ENCODE data around the gene KAZN.

KAZN gene

DNA sequence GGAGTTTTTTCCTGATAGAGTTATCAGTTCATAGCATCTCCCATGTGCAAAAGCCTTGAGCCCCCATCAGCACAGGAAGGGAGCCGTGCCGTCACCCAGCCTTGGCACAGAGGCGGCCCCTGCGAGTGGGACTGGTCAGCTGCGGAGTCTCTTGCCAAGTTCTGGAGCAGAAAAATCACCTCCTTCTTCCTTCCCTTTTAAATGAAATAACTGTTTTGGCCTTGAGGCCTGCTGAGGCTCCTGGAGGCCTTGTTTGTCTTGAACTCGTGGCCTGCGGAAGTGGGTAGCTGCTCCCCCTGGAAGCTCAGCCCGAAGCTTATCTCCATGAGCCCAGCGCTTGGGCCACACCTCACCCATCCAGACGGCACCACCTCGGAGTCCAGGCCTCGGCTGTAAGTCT, 409.4 kb downstream of the KAZN start (continued):
- TF ChIP-seq ZNF23 (tag by site-specific recombination; IDR thresholded peaks at IDR 0.05; ENCODE audit: borderline replicate concordance) (no peak), ZNF394 (tag by site-specific recombination; IDR thresholded peaks at IDR 0.05; ENCODE audit: borderline replicate concordance) (no peak), ZBTB20 (tag by site-specific recombination; IDR thresholded peaks at IDR 0.05) (no peak)
- TF ChIP-seq, protein P1, sequence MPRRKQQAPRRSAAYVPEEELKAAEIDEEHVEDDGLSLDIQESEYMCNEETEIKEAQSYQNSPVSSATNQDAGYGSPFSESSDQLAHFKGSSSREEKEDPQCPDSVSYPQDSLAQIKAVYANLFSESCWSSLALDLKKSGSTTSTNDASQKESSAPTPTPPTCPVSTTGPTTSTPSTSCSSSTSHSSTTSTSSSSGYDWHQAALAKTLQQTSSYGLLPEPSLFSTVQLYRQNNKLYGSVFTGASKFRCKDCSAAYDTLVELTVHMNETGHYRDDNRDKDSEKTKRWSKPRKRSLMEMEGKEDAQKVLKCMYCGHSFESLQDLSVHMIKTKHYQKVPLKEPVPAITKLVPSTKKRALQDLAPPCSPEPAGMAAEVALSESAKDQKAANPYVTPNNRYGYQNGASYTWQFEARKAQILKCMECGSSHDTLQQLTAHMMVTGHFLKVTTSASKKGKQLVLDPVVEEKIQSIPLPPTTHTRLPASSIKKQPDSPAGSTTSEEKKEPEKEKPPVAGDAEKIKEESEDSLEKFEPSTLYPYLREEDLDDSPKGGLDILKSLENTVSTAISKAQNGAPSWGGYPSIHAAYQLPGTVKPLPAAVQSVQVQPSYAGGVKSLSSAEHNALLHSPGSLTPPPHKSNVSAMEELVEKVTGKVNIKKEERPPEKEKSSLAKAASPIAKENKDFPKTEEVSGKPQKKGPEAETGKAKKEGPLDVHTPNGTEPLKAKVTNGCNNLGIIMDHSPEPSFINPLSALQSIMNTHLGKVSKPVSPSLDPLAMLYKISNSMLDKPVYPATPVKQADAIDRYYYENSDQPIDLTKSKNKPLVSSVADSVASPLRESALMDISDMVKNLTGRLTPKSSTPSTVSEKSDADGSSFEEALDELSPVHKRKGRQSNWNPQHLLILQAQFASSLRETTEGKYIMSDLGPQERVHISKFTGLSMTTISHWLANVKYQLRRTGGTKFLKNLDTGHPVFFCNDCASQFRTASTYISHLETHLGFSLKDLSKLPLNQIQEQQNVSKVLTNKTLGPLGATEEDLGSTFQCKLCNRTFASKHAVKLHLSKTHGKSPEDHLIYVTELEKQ (tag by site-specific recombination; IDR thresholded peaks at IDR 0.05; ENCODE audit: borderline replicate concordance) = no peak

DNA sequence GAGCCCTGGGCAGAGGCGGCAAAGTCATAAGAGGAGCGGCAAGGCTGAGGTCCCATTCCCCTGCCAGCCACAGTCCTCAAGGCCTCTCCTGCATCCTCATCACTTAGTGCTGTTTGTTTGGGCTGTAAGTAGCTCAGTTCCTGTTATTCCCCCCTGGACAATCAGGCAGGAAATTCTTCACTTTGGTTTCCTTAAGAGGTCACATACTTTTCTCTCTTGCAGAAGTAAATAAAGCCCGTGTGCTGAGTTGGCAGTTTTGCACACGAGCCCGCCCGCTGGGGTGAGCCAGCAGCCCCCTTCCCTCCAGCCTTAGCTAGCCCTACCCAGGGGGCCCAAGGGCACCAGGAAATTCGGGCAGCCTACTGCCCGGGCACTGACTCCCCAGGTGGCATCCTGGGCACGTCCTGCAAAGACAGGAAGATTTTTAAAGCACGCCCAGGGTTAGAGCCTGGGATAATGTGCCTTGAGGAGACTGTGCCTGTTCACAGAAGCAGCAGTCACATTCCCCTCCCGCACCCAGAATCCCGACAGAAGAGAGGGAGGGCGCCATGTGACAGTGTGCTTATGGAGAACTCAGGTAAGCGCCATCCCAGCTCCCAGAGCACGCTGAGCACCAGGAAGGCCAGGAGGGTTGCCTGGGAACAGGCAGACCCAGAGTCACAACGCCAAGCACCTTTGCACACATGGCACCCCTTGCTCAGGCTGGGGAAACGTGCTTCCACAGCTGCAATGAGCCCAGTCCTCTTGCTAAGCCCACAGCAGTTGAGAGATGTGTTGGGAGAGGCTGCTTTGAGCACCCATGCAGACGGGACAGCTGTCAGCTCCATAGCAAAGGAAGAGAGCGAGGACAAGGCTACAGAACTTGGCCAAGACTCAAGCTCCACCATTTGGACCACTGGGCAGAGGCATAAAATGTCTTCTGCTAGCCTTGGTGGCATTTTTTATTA, 410.6 kb downstream of the KAZN start:
- H3K27ac ChIP-seq (ENCODE audit: extremely low read depth, low read depth, low read length) = no peak overlapping the region
- CTCF ChIA-PET = interaction anchor here (0.5 kb wide), 2 partner anchors 25 to 34 kb away, joined by 3 read pairs; no protein-coding TSS in a partner anchor

DNA sequence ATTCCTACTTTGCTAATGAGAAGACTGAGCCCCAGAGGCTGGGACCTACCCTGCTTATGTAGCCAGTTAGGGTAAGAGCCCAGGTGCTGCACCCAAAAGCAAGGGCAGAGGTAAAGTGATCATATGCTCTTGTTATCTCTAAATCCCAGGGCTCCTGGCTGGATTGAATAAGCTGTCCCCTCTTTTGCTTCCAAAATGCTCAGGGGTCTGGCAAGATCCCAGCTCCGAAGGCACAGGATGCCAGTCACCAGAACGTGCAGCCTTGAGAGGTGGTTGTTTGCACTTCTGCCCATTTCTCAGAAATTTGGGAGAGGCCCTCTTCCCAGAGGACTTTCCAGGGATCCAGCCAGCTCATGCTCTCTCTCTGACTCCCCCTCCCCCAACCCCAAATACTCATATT, 412.7 kb downstream of the KAZN start:
- CTCF ChIA-PET = interaction anchor here (1.9 kb wide), 1 partner anchor 16 kb away, joined by 6 read pairs; no protein-coding TSS in a partner anchor

More for the DNA sequence above, 410.6 kb downstream of the KAZN start:
- no peaks in the 10 kb centered on the region for H3K9me3 ChIP-seq (ENCODE audit: control insufficient read depth, insufficient read depth, low read depth, low read length)
- TF ChIP-seq KLF8 (tag by site-specific recombination; IDR thresholded peaks at IDR 0.05) (no peak), ZNF677 (tag by site-specific recombination; IDR thresholded peaks at IDR 0.05) (no peak), ZNF223 (tag by site-specific recombination; IDR thresholded peaks at IDR 0.05) (no peak), ZNF585B (tag by site-specific recombination; IDR thresholded peaks at IDR 0.05) (no peak), ZNF324 (tag by site-specific recombination; IDR thresholded peaks at IDR 0.05) (no peak), ZNF660 (tag by site-specific recombination; IDR thresholded peaks at IDR 0.05) (no peak), IKZF3 (tag by site-specific recombination; IDR thresholded peaks at IDR 0.05) (no peak), ZNF830 (tag by site-specific recombination; IDR thresholded peaks at IDR 0.05; ENCODE audit: low read depth) (no peak), ZNF514 (tag by site-specific recombination; IDR thresholded peaks at IDR 0.05) (no peak), ZNF544 (tag by site-specific recombination; IDR thresholded peaks at IDR 0.05) (no peak), WT1 (tag by site-specific recombination; IDR thresholded peaks at IDR 0.05) (no peak), ZNF19 (tag by site-specific recombination; IDR thresholded peaks at IDR 0.05; ENCODE audit: low read depth) (no peak), ZNF354C (tag by site-specific recombination; IDR thresholded peaks at IDR 0.05; ENCODE audit: borderline replicate concordance, low read depth) (no peak), YY1 (tag by site-specific recombination; IDR thresholded peaks at IDR 0.05) (no peak), ZNF211 (tag by site-specific recombination; IDR thresholded peaks at IDR 0.05; ENCODE audit: low read depth) (no peak), GLIS2 (tag by site-specific recombination; IDR thresholded peaks at IDR 0.05) (no peak)
- TF ChIP-seq, protein P2, sequence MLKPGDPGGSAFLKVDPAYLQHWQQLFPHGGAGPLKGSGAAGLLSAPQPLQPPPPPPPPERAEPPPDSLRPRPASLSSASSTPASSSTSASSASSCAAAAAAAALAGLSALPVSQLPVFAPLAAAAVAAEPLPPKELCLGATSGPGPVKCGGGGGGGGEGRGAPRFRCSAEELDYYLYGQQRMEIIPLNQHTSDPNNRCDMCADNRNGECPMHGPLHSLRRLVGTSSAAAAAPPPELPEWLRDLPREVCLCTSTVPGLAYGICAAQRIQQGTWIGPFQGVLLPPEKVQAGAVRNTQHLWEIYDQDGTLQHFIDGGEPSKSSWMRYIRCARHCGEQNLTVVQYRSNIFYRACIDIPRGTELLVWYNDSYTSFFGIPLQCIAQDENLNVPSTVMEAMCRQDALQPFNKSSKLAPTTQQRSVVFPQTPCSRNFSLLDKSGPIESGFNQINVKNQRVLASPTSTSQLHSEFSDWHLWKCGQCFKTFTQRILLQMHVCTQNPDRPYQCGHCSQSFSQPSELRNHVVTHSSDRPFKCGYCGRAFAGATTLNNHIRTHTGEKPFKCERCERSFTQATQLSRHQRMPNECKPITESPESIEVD (tag by site-specific recombination; IDR thresholded peaks at IDR 0.05) = no peak
- TF ChIP-seq, protein P3, sequence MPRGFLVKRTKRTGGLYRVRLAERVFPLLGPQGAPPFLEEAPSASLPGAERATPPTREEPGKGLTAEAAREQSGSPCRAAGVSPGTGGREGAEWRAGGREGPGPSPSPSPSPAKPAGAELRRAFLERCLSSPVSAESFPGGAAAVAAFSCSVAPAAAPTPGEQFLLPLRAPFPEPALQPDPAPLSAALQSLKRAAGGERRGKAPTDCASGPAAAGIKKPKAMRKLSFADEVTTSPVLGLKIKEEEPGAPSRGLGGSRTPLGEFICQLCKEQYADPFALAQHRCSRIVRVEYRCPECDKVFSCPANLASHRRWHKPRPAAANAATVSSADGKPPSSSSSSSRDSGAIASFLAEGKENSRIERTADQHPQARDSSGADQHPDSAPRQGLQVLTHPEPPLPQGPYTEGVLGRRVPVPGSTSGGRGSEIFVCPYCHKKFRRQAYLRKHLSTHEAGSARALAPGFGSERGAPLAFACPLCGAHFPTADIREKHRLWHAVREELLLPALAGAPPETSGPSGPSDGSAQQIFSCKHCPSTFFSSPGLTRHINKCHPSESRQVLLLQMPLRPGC (tag by site-specific recombination; IDR thresholded peaks at IDR 0.05) = no peak
- no peaks in the 10 kb centered on the region for H3K4me1 ChIP-seq (ENCODE audit: control insufficient read depth, insufficient read depth, low read length)
- POLR2A ChIA-PET = no interaction called here
- H3K4me3 ChIP-seq (ENCODE audit: low read depth, low read length) = no peak overlapping the region
- H3K36me3 ChIP-seq (ENCODE audit: control insufficient read depth in 2 of 2, insufficient read depth in 1 of 2, low read length in 2 of 2) = peaks cover 0 to 6% of the 10 kb centered on the region in 2 experiments; a peak in 1 of 3 replicates

More for the DNA sequence above, 412.7 kb downstream of the KAZN start:
- POLR2A ChIA-PET = no interaction called here
- Histone ChIP-seq H3K36me3 (ENCODE audit: control insufficient read depth in 2 of 2, insufficient read depth in 1 of 2, low read length in 2 of 2) (peaks cover 0 to 6% of the 10 kb centered on the region in 2 experiments; a peak in 1 of 3 replicates), H3K9me3 (ENCODE audit: control insufficient read depth, insufficient read depth, low read depth, low read length) (no peaks in the 10 kb centered on the region), H3K4me1 (ENCODE audit: control insufficient read depth, insufficient read depth, low read length) (no peaks in the 10 kb centered on the region), H3K4me3 (ENCODE audit: low read depth, low read length) (no peak overlapping the region), H3K27ac (ENCODE audit: extremely low read depth, low read depth, low read length) (no peak overlapping the region)
- TF ChIP-seq HOXC10 (CRISPR knock-in tag; IDR thresholded peaks at IDR 0.05) = no peak
- no peak for TF ChIP-seq IKZF3 (tag by site-specific recombination; IDR thresholded peaks at IDR 0.05)
- no peak for TF ChIP-seq ZBTB48 (tag by site-specific recombination; IDR thresholded peaks at IDR 0.05)
- TF ChIP-seq ZNF433 (tag by site-specific recombination; IDR thresholded peaks at IDR 0.05; ENCODE audit: low read depth) = no peak
- TF ChIP-seq, protein P4, sequence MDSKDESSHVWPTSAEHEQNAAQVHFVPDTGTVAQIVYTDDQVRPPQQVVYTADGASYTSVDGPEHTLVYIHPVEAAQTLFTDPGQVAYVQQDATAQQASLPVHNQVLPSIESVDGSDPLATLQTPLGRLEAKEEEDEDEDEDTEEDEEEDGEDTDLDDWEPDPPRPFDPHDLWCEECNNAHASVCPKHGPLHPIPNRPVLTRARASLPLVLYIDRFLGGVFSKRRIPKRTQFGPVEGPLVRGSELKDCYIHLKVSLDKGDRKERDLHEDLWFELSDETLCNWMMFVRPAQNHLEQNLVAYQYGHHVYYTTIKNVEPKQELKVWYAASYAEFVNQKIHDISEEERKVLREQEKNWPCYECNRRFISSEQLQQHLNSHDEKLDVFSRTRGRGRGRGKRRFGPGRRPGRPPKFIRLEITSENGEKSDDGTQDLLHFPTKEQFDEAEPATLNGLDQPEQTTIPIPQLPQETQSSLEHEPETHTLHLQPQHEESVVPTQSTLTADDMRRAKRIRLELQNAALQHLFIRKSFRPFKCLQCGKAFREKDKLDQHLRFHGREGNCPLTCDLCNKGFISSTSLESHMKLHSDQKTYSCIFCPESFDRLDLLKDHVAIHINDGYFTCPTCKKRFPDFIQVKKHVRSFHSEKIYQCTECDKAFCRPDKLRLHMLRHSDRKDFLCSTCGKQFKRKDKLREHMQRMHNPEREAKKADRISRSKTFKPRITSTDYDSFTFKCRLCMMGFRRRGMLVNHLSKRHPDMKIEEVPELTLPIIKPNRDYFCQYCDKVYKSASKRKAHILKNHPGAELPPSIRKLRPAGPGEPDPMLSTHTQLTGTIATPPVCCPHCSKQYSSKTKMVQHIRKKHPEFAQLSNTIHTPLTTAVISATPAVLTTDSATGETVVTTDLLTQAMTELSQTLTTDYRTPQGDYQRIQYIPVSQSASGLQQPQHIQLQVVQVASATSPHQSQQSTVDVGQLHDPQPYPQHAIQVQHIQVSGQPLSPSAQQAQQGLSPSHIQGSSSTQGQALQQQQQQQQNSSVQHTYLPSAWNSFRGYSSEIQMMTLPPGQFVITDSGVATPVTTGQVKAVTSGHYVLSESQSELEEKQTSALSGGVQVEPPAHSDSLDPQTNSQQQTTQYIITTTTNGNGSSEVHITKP (tag by site-specific recombination; IDR thresholded peaks at IDR 0.05) = no peak
- no peak for TF ChIP-seq ZNF138 (tag by site-specific recombination; IDR thresholded peaks at IDR 0.05; ENCODE audit: borderline replicate concordance)

All from HEK293 (cell line).